Transverse colon (tissue), 4 donors: ENCODE results near the gene SGIP1. TPM values are rescaled to one million over a fixed set of nuclear protein-coding genes. Genes with fewer than 3 reads are reported as not detected.

Source experiments
- DNase-seq: peaks from one replicate; pipeline ENCODE4 v3.0.0-alpha.2; 2019
- H3K27ac ChIP-seq, 4 donors: fragments of 200-600 bp; sonication (generic); 2 replicates each; pipeline ENCODE4 v1.5.1; 2016 to 2018; ENCODE audit warnings: inconsistent platforms in 4 of 4
- H3K27me3 ChIP-seq: fragments of 200-600 bp; sonication (generic); 2 replicates; pipeline ENCODE4 v1.5.1; 2017; ENCODE audit warnings: inconsistent platforms
- H3K36me3 ChIP-seq, 4 donors: fragments of 200-600 bp; sonication (generic); 2 replicates each; pipeline ENCODE4 v1.5.1; 2017 to 2019; ENCODE audit warnings: inconsistent platforms in 4 of 4
- H3K4me1 ChIP-seq, 4 donors: fragments of 200-600 bp; sonication (generic); 2 replicates each; pipeline ENCODE4 v1.5.1; 2017 to 2020; ENCODE audit warnings: inconsistent platforms in 4 of 4
- H3K4me3 ChIP-seq, 4 donors: fragments of 200-600 bp; sonication (generic); 1 replicate in 1 of 4; 2 replicates in 3 of 4; pipeline versions ENCODE4 v1.5.1 to v1.6.1; 2017 to 2019; ENCODE audit warnings: inconsistent platforms in 4 of 4
- H3K9me3 ChIP-seq, 2 donors: fragments of 200-600 bp; sonication (generic); 2 replicates each; pipeline ENCODE4 v1.5.1; 2017 to 2019; ENCODE audit warnings: inconsistent platforms in 2 of 2
- EP300 ChIP-seq: sonication (generic); formaldehyde crosslinking; IDR thresholded peaks from one replicate; pipeline ENCODE4 v1.6.1; 2017; ENCODE audit warnings: antibody characterized with exemption, low read depth
- POLR2A ChIP-seq: fragments of 450-650 bp; IDR thresholded peaks from one replicate; pipeline ENCODE4 v1.6.1; 2016; ENCODE audit warnings: antibody characterized with exemption, mild to moderate bottlenecking, moderate library complexity
- POLR2AphosphoS5 ChIP-seq, 3 donors: sonication (generic); formaldehyde crosslinking; IDR thresholded peaks; one replicate each; pipeline ENCODE4 v1.6.1; 2016; ENCODE audit warnings: antibody characterized with exemption in 3 of 3
- WGBS, 2 donors: methylation state at CpG; one replicate each; pipeline ENCODE4 v1.1.5; 2018; ENCODE audit warnings: low coverage in 1 of 2; 5-methylcytosine and 5-hydroxymethylcytosine counted together
- in situ Hi-C, 4 donors: fragments of 200-750 bp; cut with MboI; loops; one replicate each; pipeline versions ENCODE4 v1.15.0 to v1.15.1; 2017; ENCODE audit warnings: low sequenced_read_pairs in 3 of 4, low pct_ligation_motif_present in 1 of 4, low pct_unique_long_range_greater_than_20kb in 1 of 4
- intact Hi-C: fragments of 100-400 bp; cut with DNase I; formaldehyde crosslinking; loops from one replicate; pipeline ENCODE4 v1.15.1; 2023; ENCODE audit warnings: low total_unique reads
- total RNA-seq, 4 donors: library from RNA; depleted of rRNA; stranded (reverse); fragments of >200 nt; gene quantifications; one replicate each; pipeline ENCODE4 v1.1.0, GENCODE V29; 2016
- TF ChIP-seq, protein P1 (sequence below), 5 experiments: fragments of 200-600 bp in 3 of 5; fragments of 450-650 bp in 2 of 5; sonication (generic) in 3 of 5; IDR thresholded peaks; 1 replicate in 2 of 5; 2 replicates in 3 of 5; pipeline ENCODE4 v1.5.1; 2016 to 2017; ENCODE audit warnings: antibody characterized with exemption in 5 of 5, inconsistent platforms in 3 of 5, mild to moderate bottlenecking in 2 of 5, moderate library complexity in 1 of 5

Gene SGIP1
- total RNA-seq, 4 donors from 2014 or later: 1.4 to 1.8 TPM; not detected in 2

DNA sequence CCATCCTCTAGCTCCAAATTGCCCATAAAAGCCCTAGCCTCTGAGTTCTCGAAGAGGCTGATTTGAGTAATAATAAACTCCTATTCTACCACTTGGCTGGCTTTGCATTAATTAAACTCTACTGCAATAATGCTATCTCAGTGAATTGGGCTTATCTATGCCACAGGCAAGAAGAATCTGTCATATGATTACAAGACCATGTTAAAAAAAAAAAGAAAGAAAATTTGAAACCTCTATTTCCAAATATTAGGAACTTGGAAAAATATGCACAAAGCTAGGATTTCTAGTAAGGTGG is 27.6 kb upstream of the SGIP1 start:
- no peaks in the 10 kb centered on the region for H3K36me3 ChIP-seq
- TF ChIP-seq POLR2AphosphoS5 (IDR thresholded peaks at IDR 0.05) (no peak), POLR2A (no peak), EP300 (no peak)
- TF ChIP-seq, protein P1, sequence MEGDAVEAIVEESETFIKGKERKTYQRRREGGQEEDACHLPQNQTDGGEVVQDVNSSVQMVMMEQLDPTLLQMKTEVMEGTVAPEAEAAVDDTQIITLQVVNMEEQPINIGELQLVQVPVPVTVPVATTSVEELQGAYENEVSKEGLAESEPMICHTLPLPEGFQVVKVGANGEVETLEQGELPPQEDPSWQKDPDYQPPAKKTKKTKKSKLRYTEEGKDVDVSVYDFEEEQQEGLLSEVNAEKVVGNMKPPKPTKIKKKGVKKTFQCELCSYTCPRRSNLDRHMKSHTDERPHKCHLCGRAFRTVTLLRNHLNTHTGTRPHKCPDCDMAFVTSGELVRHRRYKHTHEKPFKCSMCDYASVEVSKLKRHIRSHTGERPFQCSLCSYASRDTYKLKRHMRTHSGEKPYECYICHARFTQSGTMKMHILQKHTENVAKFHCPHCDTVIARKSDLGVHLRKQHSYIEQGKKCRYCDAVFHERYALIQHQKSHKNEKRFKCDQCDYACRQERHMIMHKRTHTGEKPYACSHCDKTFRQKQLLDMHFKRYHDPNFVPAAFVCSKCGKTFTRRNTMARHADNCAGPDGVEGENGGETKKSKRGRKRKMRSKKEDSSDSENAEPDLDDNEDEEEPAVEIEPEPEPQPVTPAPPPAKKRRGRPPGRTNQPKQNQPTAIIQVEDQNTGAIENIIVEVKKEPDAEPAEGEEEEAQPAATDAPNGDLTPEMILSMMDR (IDR thresholded peaks at IDR 0.05): no peak
- WGBS, 2 donors: 70% methylated on average over 1 of the region's 1 CpG; no CpG with 5 or more reads in 1 of the 2 donors
- peaks cover 0 to 5% (median 0%) of the 10 kb centered on the region in 4 donors for H3K4me1 ChIP-seq
- no peak overlapping the region for H3K27ac ChIP-seq
- H3K9me3 ChIP-seq: no peaks in the 10 kb centered on the region
- intact Hi-C loops: no loop called here
- in situ Hi-C loops: no loop called here
- no peak for DNase-seq
- H3K4me3 ChIP-seq: no peak overlapping the region
- no peaks in the 10 kb centered on the region for H3K27me3 ChIP-seq

DNA sequence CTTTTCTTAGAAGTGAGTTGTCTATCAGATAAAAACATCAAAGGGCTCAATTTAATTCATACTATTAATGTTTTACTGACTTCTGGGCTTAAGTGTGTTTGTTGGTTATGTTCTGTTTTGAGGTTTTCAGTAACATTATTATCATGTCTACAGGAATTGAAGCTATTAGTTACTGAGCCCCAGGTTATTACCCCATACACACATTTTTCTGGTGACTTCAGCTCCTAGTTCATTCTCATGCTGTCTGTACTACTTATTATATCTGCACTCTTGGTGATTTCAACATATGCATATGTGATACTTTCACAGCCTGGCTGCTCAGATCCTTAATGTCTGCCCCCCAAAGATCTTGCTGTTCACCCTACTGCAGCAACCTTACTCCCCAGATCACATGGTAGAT is 27.0 kb upstream of the SGIP1 start:
- peaks cover 0 to 5% (median 0%) of the 10 kb centered on the region in 4 donors for H3K4me1 ChIP-seq
- H3K27me3 ChIP-seq: no peaks in the 10 kb centered on the region
- no peak for DNase-seq
- H3K4me3 ChIP-seq: no peak overlapping the region
- intact Hi-C loops: no loop called here
- no peak overlapping the region for H3K27ac ChIP-seq
- TF ChIP-seq EP300: no peak
- no peak for TF ChIP-seq POLR2AphosphoS5 (IDR thresholded peaks at IDR 0.05)
- TF ChIP-seq POLR2A: no peak
- TF ChIP-seq, protein P1 (IDR thresholded peaks at IDR 0.05): no peak
- in situ Hi-C loops: no loop called here
- no peaks in the 10 kb centered on the region for H3K36me3 ChIP-seq
- H3K9me3 ChIP-seq: no peaks in the 10 kb centered on the region

DNA sequence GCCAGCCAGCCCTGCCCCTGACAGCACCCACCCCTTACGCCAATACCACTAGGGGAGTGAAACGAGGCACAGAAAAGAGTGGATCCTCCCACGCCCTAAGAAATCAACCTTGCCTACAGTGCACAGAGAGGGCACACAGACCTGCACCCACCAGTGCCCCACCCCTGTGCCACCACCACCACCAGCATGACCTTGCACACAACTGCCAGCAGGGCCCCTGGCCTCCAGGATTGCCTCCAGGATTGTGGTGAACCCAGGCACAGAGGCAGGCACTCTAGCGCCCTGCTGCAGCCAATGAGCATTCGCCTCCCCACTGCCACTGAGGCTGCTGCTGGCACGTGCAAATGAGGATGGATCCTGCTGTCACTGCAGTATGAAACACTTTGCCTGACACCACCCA is 23.5 kb upstream of the SGIP1 start:
- Histone ChIP-seq H3K36me3 (no peaks in the 10 kb centered on the region), H3K27me3 (no peaks in the 10 kb centered on the region), H3K27ac (no peak overlapping the region), H3K9me3 (no peaks in the 10 kb centered on the region), H3K4me3 (no peak overlapping the region), H3K4me1 (no peaks in the 10 kb centered on the region)
- intact Hi-C loops (no loop called here), in situ Hi-C loops (no loop called here)
- 79% methylated on average over 4 of the region's 6 CpGs; no CpG with 5 or more reads in 1 of the 2 donors for WGBS, 2 donors
- no peak for DNase-seq
- TF ChIP-seq EP300 (no peak), POLR2A (no peak), POLR2AphosphoS5 (IDR thresholded peaks at IDR 0.05) (no peak)
- TF ChIP-seq, protein P1 (IDR thresholded peaks at IDR 0.05): no peak

DNA sequence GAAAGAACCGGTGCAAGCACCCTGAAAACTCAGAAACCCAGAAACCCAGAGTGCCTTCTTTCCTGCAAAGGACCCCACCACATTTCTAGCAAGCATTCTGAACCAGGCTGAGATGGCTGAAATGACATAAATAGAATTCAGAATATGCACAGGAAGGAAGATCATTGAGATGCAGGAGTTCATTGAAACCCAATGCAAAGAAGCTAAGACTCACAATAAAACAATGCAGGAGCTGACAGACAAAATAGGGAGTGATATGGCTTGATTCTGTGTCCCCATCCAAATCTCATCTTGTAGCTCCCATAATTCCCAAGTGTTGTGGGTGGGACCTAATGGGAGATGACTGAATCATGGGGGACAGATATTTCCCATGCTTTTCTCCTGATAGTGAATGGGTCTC is 22.8 kb upstream of the SGIP1 start:
- no peaks in the 10 kb centered on the region for H3K27me3 ChIP-seq
- no peaks in the 10 kb centered on the region for H3K36me3 ChIP-seq
- no peak overlapping the region for H3K4me3 ChIP-seq
- no peak for DNase-seq
- intact Hi-C loops: no loop called here
- in situ Hi-C loops: no loop called here
- H3K9me3 ChIP-seq: no peaks in the 10 kb centered on the region
- H3K4me1 ChIP-seq: no peaks in the 10 kb centered on the region
- 83 to 100% methylated on average over 1 of the region's 1 CpG for WGBS, 2 donors
- H3K27ac ChIP-seq: no peak overlapping the region
- TF ChIP-seq, protein P1 (IDR thresholded peaks at IDR 0.05): no peak
- TF ChIP-seq POLR2A: no peak
- TF ChIP-seq EP300: no peak
- no peak for TF ChIP-seq POLR2AphosphoS5 (IDR thresholded peaks at IDR 0.05)
